GM21723 (cell line): Measurements from ENCODE around the gene ADAMTS12.

Experiments
- ATAC-seq: cut with Tn5 transposase; IDR thresholded peaks from one replicate; pipeline ENCODE4 v1.9.1; 2021; ENCODE audit warnings: mild to moderate bottlenecking, moderate library complexity; ENCODE audit not compliant: unreplicated experiment

ADAMTS12 gene

DNA sequence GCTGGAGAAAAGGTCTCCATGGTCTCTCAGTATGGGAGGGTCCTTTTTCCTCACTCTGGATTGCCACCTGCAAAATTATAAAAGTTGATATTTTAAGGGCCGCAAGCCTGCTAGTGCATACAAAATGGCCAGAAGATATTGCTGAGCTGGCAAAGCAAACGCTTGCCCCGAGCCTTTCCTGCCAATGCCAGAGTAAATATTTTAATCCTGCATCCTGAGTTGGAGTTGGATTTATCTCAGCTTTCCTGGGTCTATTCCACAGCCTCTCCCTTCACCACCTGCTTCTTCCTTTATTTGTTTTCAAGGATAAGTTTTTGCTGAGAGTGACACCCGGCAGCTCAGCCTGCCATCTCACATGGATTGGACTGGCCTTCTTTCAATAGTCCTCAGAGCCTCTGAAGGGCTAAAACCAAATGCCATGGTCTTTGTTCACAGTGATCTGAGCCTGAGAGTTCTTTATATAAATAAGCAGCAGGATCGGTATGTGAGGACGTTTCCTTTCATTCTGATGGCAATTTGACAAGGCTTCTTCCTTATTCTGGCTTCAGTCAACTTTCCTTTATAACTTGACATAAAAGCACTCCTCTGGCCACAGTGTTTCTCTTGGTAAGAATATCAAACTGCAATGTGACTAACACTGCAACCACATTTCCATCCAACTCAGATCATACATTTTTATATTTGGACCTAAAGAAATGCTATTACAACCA is 170.1 kb downstream of the ADAMTS12 start:
- ATAC-seq = no peak

DNA sequence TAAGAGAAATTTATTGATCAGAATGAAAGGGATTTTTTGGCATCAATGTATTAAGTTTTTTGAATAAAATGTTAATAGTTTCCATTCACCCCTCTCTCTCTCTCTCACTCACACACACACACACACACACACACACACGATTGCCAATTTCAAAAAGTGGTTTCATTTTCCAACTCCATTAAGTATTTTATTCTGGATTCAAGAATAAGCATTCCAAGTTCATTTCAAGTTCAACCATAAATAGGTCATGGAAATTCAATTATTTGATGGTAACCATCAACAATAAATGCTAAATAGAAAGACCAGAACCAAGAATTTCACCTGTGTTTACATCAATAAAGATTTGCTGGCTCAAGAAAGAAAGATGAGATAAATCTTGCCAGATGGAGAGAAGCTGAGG is 171.6 kb downstream of the ADAMTS12 start:
- ATAC-seq = no peak

DNA sequence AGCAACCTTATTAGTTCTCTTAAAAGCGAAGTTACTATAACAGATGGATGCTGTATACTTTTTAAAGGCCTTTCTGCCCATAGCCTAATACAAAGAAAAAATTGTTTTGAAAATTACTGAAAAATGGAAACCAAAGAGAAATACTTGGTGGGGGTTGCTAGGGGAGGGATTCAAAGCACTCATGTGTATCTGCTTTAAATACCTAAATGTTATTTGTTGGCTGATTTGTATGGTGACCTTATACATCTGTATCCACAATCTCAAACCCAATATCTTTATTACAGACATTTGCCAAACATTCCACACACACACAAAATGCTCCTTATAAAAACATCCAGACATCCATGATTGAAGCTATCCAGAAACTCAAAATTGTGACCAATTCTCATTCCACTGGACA is 172.0 kb downstream of the ADAMTS12 start:
- ATAC-seq = no peak

DNA sequence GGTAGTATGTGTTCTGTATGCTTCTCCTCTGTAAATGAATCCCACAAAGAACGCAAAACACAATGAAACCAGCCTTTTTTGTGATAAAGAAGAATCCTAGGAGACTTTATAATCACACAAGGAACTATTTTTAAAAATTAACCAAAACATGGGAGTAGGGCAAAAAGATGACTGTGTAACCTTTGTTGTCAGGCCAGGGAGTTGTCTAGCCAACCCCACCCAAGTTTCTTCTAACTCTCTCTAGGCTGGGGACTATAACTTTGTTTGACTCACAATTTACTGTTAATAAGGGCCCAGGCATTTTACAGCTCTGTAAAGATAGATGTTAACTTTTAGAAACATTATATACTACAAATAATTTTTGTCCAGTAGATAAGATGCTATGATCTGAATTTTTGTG is 176.1 kb downstream of the ADAMTS12 start:
- ATAC-seq = no peak

DNA sequence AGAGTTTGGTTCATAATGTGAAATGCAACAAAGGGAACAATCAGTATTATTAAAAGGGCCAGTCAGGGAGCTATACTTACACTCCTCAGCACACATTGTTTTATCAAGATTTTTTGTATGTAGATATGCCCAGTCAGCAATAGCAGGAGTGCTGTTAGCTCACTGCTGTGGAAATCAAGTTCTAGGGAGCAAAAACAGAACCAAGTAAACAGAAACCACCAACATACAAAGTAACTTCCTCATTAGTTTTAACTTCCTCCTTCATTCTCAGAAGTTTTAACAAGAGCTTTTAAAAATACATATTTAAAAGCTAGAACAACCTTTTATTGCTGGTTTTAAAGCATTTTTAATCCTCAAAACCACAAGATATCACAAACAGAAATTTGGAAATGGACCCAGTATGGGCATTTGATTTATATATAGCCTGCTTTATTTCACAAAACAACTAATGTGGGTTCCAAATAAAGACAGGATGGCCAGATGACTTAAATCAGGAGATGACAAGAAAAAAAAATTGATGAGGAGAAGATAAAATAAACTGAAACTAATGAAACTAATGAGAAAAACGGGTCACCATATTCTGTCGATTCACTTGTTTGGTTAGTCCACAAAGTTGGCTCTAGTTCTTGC is 178.5 kb downstream of the ADAMTS12 start:
- ATAC-seq = peak; percentile 95

DNA sequence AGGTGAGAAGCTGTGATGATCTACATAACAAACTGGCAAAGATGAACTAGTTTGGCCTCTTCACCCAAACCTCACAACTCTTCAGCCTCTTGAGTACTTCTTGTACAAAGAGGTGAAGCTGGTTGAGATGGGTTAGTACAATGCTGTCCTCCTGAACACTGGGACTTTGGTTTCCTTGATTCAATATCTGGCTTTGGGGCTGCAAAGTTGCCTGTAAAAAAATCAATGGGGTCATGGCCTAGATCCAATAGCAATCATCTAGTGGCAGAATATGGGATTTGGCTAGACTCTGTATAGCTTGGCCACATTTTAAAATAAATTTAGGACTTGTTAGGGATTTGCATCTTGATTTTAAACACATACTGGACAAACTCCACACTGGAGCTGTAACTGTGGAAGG is 179.1 kb downstream of the ADAMTS12 start:
- ATAC-seq = peak; percentile 10

DNA sequence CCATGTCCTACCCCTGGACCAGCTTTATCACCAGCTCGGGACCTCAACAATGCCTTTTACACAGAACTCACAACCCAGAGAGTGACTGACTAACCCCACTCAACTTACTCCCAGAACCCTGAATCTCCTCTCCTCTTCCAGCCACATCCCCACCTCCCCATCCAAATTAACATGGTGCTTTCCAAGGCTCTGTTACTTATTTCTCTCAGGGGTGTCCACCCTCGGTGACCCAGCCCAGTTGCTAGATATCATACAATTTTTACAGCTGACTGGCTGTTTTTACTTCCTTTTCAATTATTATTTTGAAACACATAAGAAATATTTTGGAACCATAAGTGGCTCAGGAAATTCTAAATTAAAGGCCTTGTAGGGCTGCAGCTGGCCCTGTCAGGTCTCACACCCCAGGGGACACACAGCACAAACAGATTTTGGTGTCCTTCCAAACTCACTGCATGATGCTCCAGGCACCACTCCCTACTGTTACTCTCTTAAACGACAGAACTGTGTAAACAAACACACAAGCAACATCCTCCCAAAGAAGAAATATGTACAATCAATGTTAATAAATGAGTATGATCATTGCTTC is 180.6 kb downstream of the ADAMTS12 start:
- no peak for ATAC-seq

DNA sequence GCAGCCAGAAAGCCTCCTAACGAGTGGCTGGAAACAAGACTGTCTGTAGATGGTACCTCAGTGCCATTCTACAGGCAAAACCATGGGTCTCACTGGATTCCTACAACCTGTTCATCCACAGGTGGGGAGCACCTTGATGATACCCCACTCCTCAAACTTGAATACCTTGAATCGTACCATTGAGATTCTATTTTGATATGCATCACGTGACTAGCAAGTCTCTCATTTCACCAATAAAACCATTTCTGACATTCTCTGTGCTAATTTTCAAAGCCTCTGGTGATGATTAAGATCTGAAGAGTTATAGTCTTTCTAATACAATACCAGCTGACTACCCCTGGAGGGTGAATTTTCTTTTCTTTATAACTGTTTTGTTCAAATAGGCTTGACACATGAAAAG is 188.9 kb downstream of the ADAMTS12 start:
- no peak for ATAC-seq

DNA sequence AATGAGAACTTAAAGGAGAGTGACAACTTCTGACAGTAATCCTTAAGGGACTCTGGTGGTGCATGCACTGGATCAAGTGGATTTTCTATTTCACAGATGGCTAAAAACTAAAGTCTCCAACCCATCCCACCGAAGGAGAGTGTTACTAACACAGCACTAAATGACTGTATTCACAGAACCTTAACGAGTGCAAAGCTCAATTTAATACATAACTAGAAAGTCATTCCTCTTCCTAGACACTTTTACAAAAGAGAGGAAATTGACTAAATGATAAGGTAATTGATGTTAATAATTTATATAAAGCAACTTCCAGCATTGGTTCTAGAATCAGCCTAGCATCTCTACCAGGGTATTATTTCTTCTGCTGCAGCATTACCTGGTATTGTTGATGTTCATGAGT is 189.8 kb downstream of the ADAMTS12 start:
- no peak for ATAC-seq

DNA sequence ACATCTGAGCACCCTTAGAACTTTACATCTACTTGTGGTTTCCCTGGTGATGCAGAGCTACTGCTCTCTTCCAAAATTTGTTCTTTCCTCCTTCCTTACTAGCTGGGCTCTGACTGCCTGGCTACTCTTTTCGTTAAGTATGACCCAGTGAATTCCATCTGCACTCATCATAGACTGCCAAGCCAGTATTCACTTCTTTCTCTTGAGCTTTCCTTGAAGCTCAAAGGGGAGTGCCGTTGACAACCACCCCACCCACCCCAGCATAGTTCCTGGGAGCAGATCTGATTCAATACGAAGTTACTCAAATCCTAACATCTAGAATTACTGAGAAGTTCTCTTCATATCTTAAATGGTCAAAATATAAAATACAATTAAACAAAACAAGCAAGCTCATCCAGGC is 190.5 kb downstream of the ADAMTS12 start:
- ATAC-seq = no peak

DNA sequence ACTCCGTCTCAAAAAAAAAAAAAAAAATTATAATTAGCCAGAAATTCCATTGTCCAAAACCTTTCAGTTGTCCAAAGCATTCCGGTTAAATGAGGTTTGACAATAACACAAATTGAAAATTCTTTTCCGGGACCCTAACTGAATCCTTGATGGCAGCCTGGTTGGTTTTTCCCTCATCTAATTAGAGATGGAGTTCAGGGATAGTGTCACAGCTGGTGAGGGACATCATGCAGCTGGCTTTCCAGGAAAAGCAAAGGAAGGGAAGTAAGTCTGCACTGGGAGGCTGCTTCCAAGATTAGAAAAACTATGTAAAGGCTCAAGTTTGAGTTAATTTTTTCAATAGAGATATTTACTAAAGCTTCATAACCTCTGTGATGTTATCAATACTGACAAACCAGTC is 195.4 kb downstream of the ADAMTS12 start:
- no peak for ATAC-seq

DNA sequence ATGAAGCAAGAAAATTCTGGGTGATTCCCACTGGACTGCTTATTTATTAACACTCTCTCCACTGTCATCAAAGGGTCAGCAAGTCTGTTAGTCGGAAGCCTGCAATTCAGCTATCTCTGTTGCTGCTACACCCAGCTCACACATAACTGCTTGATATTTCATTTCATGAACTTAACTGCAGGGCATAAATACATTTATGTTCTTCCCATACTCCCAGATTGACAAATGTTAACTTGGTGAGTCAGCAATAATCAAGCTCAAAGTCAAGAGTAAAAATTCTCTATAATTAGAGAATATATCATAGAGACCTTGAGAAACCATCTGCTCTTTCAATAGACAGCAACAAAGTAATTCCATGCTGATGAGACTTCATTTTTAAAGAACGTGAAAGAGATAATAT is 198.8 kb downstream of the ADAMTS12 start:
- no peak for ATAC-seq

DNA sequence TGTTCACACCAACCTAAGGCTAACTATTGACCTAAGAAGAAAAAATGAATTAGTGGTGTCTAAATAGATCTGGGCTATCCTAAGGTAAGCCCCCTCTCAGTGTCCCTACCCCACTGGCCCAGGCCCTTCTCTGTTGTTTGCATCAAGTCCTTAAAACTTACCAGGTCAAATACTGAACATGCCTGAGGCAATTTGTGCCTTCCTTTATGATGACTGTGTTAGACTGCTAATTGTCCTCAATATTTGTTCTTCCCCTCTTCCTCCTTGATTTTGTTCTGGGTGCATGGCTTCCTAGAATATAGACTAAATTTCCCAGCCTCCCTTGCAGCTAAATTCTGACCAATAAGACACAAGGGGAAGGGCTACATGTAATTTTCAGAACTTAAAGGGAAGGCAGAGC is 199.9 kb downstream of the ADAMTS12 start:
- no peak for ATAC-seq

DNA sequence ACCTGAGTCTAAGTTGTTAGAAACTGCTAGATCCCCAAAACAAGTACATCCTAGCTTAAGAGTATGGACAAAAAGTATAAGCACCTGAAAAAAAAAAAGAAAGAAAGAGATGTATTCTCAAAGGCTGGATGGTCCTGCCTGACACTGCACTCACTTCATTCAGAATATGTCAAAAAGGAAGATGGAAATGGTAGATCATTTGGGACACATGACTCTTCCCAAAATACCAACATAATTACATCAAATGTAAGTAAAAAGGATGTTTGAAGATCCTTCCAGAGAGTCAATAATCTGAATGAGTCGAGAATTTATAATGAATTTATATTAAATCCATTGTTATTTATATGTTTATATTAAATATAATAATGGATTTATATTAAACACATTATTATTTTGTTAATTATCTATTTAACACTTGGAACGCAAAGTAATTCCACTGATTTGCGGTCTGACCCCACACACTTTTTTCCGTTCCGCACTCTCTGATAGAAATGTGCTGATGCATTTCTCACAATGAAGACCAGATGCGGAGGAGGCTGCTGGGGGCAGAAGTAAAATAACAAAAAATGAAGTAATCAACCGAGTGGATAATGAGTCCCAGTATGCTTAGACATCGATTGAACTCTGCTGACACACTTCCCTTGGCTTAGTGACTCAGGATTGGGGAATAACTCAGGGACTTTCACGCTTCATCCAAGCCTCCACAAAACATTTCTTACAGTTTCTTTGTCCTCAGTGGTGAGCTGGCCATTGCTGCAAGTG is 201.2 kb downstream of the ADAMTS12 start:
- no peak for ATAC-seq

DNA sequence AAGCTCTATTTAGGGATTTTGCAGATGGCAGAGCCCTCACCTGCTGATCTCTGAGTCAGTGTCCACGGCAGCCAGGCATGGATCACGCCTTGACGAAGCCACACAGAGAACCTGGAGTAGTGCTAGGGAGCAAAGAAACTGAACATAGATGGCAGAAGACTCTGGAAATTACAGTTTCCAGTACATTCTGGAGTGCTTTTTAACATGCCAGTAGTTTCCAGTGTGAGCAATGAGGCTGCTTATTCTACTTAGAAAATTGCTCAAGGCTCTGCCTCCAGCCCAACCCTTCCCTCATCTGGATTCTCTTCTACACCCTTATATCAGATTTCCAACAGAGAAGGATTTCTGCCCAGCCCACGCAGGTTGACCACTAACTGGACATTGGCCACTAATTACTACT is 203.3 kb downstream of the ADAMTS12 start:
- ATAC-seq = no peak

DNA sequence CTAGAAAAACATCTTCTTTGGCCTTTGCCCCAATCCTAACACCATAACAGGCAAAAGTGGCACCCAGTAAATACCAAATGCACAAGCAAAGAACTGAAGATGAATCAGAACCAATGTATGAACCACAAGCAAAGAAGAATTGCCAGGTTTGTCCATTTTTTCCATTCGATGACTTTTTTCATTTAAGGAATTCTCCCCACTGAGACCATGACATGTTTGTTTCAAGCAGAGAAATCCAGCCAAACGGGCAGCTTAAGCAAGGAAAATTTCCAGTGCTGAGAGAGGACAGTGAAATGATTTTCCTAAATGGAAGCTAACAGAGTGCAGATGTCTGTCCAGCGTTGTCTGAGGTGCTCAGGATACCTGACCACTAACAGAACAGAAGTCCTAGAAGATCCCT is 203.7 kb downstream of the ADAMTS12 start:
- ATAC-seq = no peak

DNA sequence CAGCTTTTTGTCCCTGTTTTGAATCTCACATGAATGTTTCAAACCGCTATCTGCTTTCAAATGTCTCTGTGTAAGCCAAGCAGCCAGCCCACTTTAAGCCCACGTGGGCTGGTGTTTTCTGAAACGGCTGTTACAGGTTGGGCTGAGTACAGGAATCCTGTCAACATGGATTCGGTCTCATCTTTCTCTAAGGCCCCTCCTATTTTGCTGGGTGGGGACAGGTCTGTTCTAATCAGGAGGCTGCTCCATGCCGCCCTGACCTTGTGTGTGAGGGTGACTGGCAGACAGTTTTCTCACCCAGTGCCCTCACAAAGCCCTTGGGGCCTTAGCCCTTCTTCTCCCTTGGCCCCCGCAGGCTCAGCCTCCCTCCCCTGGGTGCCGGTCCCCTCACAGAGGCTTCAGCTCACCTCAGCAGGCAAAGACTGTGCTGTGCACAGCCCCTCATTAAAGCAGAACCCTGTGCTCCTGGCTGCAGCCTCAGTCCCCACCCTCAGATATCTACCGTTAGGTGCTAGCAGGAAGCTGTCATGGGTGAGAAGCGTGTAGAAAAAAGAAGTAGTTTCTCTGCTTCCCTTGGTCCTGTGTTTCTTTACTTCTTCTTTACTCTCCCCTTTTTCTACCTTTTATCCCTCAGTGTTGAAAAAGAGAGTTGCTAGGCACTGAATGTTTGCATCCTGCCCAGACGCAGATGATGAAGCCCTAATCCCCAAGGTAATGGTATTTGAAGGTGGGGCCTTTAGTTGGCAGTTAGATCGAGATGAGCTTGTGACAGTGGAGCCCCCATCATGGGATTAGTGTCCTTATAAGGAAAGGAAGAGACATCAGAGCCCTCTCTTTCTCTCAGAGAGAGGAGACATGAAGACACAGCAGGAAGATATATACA is 205.7 kb downstream of the ADAMTS12 start:
- no peak for ATAC-seq

DNA sequence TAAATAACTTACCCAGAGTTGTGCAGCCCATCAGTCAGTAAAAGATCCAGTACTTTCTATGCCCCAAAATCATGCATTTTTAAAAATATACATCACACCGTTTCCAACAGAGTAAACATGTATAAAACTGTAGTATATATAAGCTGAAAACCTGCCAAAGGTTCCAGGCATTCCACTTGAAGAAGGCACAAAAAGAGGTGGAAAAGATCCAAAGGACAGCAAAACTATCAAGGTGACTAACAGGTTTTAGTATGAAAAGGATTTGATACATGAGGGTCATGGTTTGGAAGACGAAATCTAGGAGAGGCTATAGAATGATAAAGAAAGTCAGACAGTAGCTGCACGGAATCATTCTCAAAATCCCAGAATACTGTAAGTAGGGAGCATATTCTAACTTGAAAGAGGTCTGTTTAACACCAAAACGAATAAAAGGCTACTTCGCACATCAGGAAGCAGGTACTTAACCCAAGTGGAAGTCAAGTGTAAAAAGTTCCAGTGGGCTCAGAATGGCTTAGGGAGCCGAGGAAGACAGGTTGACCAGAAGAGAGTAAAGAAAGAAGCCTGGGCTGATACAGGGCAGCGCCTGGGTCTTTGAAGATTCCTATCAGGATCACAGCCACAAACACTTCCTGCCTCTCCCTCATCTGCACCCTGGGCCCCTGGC is 207.2 kb downstream of the ADAMTS12 start:
- ATAC-seq = no peak

DNA sequence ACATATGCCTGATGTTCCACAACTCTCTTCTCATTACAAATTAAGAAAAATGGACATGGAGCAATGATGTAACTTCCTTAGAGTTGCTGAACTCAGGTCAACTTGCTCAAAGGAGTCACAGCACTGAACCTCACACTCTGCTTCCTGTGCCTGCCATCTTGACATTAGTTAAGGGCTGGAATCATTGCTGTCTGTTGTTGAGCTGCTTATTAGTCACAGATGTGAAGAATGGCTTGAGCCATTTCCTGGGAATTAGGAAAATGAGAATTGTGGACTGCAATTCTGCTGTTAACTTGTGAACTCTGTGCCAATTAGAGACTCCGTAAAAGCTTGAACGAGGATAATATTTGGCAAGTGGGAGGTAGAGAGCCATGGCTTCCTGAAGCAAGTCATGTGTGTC is 212.0 kb downstream of the ADAMTS12 start:
- ATAC-seq = no peak

DNA sequence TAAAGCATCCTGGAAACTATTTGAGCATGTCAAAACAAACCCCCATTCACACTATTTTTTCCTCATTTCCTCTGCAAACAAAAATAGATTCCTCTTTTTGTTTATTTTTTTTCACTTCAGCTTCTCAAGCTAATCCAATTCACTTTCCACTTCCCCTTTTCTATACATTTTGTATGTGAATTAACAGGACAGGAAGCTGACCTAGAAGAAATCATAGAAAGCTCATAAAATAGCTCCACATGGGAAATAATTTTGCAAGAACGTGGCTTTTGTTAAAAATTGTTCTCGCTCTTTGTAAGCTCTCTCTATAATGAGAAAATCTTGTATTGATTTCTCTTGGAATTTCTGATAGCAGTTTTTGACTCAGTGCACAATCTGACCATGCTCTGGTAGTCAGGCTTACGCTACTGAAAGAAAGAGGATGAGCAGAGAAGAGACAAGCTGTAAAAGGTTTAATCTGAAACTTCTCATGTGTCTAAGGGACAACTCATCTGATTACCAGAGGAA is 215.8 kb downstream of the ADAMTS12 start:
- peak; percentile 78 for ATAC-seq
